Limb (tissue), 2 donors: Measurements from ENCODE around the gene ELOVL6.
"Not testable (repeated sequence)": the region's sequence is repeated elsewhere in the genome, so short reads cannot be mapped to it uniquely, and the experiment has no call there.

Experiments used
- DNase-seq, 2 donors: peaks; one replicate each; pipeline ENCODE4 v3.0.0-alpha.2; 2016; ENCODE audit errors: extremely low spot score in 2 of 2

Gene ELOVL6

DNA sequence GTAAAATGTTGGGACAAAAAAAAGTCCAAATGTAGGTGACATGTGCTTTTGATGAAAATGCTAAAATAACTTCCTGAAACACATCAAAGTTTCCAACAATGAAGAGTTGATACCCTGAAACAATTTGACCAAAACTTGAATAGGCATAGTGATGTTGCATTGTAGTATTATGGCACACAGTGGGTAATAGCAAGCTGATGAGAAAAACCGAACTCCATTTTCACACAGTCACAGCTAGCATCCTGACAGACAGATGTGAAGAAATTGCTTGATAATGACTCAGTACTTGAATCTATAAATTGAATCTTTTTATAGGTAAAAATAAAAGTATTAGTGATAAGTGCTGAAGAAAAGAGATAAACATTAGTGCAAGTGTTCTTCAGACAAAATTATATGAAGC lies 122.5 kb downstream of the ELOVL6 start:
- no peak for DNase-seq

- no peak for DNase-seq
Observed at GRCh38 chr4:110075083-110075738, 123.2 kb downstream of the ELOVL6 start.

DNA sequence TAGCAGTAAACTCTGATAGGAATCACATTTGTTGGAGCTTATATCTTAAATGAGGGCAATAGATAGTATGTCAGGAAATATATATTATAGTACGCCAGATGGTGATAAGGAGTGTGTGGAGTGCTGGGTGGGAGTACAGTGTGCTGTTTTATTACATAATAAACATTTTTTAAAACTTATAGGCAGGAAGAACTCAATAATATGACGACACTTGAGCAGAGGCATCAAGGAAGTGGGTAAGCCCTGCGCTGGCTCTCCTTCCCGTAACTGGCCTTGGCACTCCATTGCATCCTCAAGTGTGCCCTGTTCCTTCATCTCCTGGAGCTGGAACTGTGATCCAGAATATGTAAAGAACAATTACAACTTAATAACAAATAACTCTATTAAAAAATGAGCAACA lies 123.8 kb downstream of the ELOVL6 start:
- DNase-seq = no peak

GRCh38 chr4:110073053-110073845 lies 125.2 kb downstream of the ELOVL6 start:
- DNase-seq = no peak

- DNase-seq = peak in 1 of 2 donors; percentile 53
Observed at GRCh38 chr4:110071466-110071865, 126.9 kb downstream of the ELOVL6 start.

GRCh38 chr4:110068248-110068647 lies 130.2 kb downstream of the ELOVL6 start:
- no peak for DNase-seq

GRCh38 chr4:110064934-110065333 lies 133.5 kb downstream of the ELOVL6 start:
- no peak for DNase-seq

DNA sequence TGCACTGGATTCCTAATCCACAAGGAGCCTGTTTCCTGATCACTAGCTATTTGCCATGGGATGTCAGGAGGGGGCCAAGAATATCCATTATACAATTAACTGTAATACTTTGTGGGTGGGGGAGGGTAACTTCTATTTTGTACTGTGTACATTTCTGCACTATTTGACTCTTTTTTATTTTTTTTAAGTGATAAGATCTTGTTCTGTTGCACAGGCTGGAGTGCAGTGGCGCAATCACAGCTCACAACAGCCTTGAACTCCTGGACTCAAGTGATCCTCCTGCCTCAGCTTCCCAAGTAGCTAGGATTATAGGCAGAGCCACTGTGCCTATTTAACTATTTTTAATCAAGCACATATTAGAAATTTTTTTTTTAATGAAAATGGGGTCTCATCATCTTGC lies 134.1 kb downstream of the ELOVL6 start:
- DNase-seq = no peak

DNA sequence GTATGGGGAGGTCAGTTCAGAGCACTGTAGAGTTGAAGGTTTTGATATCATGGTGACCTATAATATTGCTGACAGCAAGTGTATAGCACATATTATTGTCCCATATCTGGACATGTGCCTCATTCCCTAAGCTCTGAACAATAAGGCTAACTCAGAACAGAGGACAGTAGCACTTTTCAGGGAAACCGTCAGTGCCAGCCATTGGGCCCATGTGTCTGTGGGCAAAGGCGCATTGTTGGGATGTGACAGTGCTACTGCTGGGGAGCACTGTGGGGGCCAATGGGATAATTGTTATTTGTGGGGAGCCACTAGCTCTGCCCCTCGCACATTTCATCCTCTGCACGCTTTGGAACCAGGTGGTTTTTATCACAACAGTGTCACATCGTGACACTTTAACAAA lies 136.2 kb downstream of the ELOVL6 start:
- DNase-seq = no peak

- no peak for DNase-seq
Observed at GRCh38 chr4:110061076-110061475, 137.3 kb downstream of the ELOVL6 start.

DNA sequence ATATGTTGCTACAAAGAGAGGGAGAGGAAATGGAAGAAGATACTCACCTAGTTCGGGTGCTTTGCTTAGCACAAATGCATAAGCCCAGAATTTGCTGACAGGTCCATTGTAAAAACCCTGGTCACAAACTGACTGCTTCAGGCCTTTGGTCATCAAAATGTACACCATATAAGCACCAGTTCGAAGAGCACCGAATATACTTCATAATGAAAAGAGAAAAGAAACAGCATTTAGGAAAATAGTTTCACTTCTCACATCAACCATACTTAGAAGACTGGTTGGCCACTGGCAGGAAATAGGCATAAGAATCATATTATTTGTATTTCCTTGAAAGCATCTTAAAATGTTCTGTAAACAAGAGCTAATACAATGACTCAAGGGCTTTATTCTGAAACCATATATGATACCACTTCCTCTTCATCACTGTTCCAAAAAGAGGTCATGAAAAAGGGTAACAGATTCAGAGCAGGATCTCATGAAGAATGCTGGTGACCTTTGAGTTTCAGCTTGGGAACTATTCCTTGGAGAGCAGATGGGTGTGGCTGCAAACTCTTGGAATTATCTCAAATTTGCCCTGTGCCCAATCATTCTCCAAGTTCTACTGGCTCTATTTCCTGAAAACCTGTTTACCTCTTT lies 138.7 kb downstream of the ELOVL6 start:
- no peak for DNase-seq

GRCh38 chr4:110058677-110059076 lies 139.7 kb downstream of the ELOVL6 start:
- DNase-seq = no peak

DNA sequence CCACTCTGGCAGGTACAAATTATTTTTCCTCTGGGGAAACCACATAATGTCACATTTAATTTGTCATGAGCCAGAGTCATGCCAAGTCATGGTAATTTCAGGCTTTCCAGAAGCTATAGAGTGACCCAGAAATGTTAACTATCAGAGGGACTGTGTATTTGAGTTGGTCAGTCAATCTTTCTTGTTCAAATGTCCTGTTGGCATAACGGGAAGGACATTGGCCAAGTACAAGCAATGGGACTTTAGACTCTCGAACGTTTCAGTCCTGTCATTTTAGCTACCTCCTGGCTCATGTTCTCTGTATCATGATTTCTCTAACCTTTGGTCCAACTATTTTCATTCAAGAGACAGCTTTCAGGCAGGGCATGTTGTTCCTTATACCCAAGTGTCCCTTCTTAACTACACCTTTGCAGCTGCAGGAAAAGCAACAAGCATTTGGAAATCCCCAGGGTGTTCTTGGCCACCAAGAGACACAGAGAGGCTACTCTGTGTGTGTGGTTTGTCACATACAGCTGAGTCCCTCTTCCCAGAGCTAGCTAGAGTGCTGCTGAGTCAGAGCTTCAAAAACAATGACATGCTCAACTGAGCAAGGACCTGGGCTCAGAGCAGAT lies 143.2 kb downstream of the ELOVL6 start:
- no peak for DNase-seq

DNA sequence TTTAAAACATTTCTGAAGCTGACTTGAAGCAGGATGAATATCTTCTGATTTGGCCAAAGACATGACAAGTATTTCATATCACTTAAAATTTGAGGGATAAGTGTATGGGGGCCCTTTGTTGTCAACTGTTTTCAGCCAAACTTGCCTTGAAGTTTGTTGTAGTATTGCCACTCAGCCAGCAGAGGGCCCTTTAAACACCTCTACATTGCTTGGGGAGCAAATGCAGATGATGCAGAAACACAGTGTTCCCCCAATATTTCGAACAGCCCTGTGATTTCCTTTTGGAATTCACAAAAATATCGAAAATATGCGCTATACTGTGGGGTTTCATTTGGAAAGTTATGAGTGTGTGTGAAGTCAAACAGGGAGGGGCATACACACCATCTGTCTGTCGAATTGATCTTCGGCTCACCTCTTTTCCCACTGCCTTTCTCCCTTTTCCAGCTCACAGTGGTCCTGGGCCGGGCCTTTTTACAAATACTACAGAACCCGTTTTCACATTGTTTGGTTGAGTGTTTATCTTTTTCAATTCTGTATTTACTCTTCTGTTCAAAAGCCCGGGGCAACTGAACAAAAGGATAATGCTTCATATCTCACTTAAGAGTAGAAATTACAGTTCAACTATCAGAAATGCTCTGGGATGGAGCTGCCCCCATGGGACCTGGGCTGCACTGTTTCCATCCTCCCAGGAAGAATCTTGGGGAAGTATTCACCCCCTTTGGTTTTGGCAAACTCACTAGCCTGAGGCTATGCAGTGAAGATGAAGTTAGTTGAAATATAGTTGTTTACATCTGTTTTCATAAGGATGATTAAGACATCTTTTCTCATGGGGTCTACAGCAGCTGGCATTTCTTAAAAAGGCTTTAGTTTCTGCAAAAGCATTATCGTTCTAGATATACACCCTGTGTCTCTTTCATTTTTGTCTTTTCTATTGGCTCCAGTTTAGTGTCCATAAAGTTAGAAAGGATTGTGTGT lies 148.2 kb downstream of the ELOVL6 start:
- DNase-seq = peak; percentile 51 to 56

DNA sequence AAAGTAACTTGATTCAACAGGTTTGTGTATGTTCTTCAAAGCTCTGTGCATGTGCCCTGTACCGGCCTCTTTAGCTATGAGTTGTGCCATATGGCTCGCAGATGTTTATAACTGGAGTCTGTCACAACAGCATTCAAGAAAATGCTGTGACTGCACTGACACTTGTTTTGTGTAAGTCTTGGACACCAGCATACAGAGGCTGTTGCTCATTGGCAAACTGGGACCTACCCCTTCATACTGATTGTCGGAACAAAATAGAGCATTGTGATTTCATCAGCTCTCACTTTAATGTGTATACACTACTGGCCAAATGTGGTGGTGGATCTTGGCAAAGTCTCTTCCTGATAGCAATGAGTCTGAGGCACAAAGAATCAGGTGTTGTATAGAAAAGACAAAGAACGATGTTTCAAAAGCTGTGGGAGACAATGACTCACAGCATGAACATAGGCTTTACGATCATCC lies 151.8 kb downstream of the ELOVL6 start:
- no peak for DNase-seq

GRCh38 chr4:110042545-110043517 lies 155.6 kb downstream of the ELOVL6 start:
- no peak for DNase-seq

DNA sequence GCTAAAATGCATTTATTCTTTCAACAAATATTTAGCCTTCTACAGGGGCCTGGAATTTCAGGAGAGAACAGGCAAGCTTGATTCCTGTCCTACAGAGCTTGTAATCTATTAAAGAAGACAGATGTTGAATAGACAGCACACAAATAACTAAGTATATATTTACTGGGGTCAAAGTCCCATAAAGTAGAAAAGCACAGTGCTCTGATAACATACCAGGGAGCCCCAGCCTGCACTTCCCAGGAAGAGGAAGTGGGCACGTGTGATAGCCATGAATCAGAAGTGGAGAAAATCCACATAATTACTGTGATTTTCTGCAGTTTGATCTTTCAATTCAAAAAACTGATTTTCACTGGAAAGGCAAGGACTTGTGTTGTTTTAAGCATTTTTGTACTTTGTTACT lies 156.7 kb downstream of the ELOVL6 start:
- no peak for DNase-seq

DNA sequence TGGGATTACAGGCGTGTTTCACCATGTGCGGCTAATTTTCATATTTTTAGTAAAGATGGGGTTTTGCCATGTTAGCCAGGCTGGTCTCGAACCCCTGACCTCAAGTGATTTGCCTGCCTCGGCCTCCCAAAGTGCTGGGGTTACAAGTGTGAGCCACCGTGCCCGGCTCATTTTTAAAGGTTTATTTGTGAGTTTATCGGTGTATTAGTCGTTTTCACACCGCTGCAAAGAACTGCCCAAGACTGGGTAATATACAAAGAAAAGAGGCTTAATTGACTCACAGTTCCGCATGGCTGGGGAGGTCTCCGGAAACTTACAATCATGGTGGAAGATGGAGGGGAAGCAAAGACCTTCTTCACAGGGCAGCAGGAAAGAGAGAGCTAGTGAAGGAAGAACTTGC lies 159.3 kb downstream of the ELOVL6 start:
- not testable (repeated sequence) for DNase-seq

GRCh38 chr4:110034026-110034393 lies 164.4 kb downstream of the ELOVL6 start:
- DNase-seq = no peak
